Left ventricle myocardium inferior (tissue), 1 donor: ENCODE results near the gene RPL31. TPM values are rescaled to one million over a fixed set of nuclear protein-coding genes. Genes with fewer than 3 reads are reported as not detected.
"Not testable (repeated sequence)": the region's sequence is repeated elsewhere in the genome, so short reads cannot be mapped to it uniquely, and the experiment has no call there.

Source experiments
- DNase-seq: peaks from one replicate; pipeline ENCODE4 v3.0.0-alpha.2; 2020
- H3K27ac ChIP-seq: fragments of 200-600 bp; replicated peaks from 2 replicates; pipeline ENCODE4 v1.8.0; 2021
- H3K27me3 ChIP-seq: fragments of 200-600 bp; 2 replicates; pipeline ENCODE4 v1.8.0; 2021; ENCODE audit warnings: low read depth
- H3K36me3 ChIP-seq: fragments of 200-600 bp; 2 replicates; pipeline ENCODE4 v1.8.0; 2021
- H3K4me1 ChIP-seq: fragments of 200-600 bp; 2 replicates; pipeline ENCODE4 v1.8.0; 2021
- H3K4me3 ChIP-seq: fragments of 200-600 bp; 2 replicates; pipeline ENCODE4 v1.8.0; 2021; ENCODE audit warnings: mild to moderate bottlenecking, moderate library complexity
- H3K9me3 ChIP-seq: fragments of 200-600 bp; replicated peaks from 2 replicates; pipeline ENCODE4 v1.8.0; 2021
- intact Hi-C: fragments of 100-400 bp; cut with micrococcal nuclease; formaldehyde crosslinking; loops from one replicate; pipeline ENCODE4 v1.11.0; 2022
- total RNA-seq: library from RNA; stranded (reverse); fragmentation: NEBNext Ultra II Directional; extraction: Animal tissue kit (Norgen Biotek cat#: 25700); gene quantifications from one replicate; pipeline ENCODE4 v1.2.1, GENCODE V29; 2021
- TF ChIP-seq, protein P1 (sequence below): fragments of 200-600 bp; IDR thresholded peaks from 2 replicates; pipeline ENCODE4 v1.8.0; 2021; ENCODE audit warnings: antibody characterized with exemption, mild to moderate bottlenecking, borderline replicate concordance
- donor health status: DM: no; HTN: yes; CAD: no; lungs with severe emphysema.

RPL31 gene
- total RNA-seq, 1 donor from 2014 or later = 803 TPM

DNA sequence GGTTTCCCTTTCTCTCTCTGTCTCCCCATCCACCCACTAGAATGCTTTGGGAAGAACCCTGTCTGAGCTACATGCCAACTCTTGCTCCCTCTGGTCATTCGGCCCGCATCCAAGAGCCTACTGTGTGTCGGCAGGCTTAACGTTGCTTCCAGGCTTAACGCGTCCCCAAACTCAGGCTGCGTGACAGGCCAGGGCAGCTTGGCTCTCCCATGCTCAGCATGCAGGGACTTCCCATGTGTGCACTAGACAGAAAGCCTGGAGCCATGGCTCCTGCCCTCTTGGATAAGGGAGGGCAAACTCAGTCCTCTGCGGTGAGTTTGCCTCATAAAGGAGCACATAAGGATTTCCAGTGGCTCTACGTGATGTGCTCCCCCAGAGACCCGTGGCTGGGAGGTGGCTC is 43.2 kb downstream of the RPL31 start:
- Histone ChIP-seq H3K4me3 (no peak overlapping the region), H3K4me1 (peaks cover 49% of the 10 kb centered on the region), H3K36me3 (peaks cover 27% of the 10 kb centered on the region), H3K27me3 (no peaks in the 10 kb centered on the region), H3K9me3 (no peaks in the 10 kb centered on the region), H3K27ac (no peak overlapping the region)
- DNase-seq = no peak
- intact Hi-C loops = no loop called here
- TF ChIP-seq, protein P1, sequence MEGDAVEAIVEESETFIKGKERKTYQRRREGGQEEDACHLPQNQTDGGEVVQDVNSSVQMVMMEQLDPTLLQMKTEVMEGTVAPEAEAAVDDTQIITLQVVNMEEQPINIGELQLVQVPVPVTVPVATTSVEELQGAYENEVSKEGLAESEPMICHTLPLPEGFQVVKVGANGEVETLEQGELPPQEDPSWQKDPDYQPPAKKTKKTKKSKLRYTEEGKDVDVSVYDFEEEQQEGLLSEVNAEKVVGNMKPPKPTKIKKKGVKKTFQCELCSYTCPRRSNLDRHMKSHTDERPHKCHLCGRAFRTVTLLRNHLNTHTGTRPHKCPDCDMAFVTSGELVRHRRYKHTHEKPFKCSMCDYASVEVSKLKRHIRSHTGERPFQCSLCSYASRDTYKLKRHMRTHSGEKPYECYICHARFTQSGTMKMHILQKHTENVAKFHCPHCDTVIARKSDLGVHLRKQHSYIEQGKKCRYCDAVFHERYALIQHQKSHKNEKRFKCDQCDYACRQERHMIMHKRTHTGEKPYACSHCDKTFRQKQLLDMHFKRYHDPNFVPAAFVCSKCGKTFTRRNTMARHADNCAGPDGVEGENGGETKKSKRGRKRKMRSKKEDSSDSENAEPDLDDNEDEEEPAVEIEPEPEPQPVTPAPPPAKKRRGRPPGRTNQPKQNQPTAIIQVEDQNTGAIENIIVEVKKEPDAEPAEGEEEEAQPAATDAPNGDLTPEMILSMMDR = no peak

DNA sequence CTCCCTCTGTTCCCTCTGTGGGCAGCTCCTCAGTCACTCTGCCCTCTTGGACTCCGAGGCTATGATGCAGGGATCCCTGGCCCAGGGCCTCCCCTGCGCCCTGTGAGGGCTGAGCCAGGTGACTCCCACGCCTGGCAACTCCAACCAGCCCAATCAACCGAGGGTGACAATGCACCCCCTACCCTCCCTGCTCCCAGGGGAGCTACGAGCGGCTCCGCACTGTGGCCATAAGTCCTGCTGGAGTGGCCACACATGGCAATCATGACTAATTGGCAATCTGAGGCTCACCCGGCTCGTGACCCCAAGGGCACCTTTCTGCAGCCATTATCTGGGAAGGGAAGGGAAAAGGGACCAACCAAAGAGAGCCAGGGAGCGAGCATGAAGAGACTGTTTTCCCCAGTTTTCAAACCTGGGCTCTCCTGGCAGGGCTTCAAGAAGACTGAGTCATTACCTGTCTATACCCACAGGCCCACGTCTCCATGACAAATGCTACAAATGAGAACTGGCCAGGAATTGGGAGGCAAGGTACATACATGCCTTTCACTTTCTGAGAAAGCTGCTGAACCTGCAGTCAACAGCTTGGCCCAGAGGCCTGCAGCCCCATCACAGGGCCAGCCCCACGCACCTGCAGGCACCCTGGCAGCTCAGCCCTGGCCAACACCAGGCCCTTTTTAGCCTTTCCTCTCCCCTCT is 45.1 kb downstream of the RPL31 start:
- peaks cover 32% of the 10 kb centered on the region for H3K4me1 ChIP-seq
- no peak for DNase-seq
- no peaks in the 10 kb centered on the region for H3K27me3 ChIP-seq
- H3K27ac ChIP-seq = peak overlapping the region; percentile 37
- intact Hi-C loops = no loop called here
- peaks cover 36% of the 10 kb centered on the region for H3K36me3 ChIP-seq
- no peaks in the 10 kb centered on the region for H3K9me3 ChIP-seq
- TF ChIP-seq, protein P1 = no peak
- no peak overlapping the region for H3K4me3 ChIP-seq

DNA sequence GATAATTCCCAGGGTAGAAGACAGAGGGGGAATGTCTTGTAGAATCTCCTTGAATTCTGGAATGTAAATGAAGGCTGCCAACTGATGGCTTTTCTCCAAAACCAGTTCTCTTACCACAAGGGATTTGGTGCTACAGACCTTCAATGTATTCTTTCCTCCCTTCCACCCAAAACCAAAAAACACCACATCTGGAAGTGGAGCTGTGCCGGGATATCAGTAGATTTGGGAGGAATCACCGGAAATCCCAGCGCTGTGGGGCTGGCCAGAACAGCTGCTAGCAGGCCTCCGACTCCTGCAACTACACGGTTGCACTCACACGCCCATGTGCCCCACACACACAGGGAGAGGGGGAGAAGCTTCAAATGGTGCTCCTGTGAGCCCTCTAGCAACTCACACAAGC is 45.7 kb downstream of the RPL31 start:
- H3K9me3 ChIP-seq = no peaks in the 10 kb centered on the region
- no peak overlapping the region for H3K4me3 ChIP-seq
- intact Hi-C loops = no loop called here
- peaks cover 30% of the 10 kb centered on the region for H3K4me1 ChIP-seq
- no peaks in the 10 kb centered on the region for H3K27me3 ChIP-seq
- DNase-seq = peak; percentile 63
- H3K36me3 ChIP-seq = peaks cover 41% of the 10 kb centered on the region
- TF ChIP-seq, protein P1 = no peak
- peak overlapping the region; percentile 37 for H3K27ac ChIP-seq

DNA sequence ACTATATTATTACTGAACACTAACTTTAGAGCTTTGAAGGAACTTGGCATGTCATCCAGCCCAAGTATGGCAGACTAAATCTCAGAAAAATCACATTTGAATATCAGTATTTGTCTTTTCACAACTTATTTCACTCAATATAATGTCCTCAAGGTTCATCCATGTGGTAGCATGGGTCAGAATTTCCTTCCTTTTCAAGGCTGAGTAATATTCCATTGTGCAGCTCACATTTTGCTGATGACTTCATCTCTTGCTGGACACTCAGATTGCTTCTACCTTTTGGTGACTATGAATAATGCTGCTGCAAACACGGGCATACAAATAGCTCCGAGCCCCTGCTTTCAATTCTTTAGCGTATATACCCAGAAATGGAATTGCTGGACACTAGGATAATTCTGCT is 46.7 kb downstream of the RPL31 start:
- H3K9me3 ChIP-seq = no peaks in the 10 kb centered on the region
- H3K36me3 ChIP-seq = peaks cover 51% of the 10 kb centered on the region
- TF ChIP-seq, protein P1 = no peak
- H3K27ac ChIP-seq = no peak overlapping the region
- H3K4me3 ChIP-seq = no peak overlapping the region
- H3K27me3 ChIP-seq = no peaks in the 10 kb centered on the region
- intact Hi-C loops = no loop called here
- peaks cover 34% of the 10 kb centered on the region for H3K4me1 ChIP-seq
- DNase-seq = no peak

DNA sequence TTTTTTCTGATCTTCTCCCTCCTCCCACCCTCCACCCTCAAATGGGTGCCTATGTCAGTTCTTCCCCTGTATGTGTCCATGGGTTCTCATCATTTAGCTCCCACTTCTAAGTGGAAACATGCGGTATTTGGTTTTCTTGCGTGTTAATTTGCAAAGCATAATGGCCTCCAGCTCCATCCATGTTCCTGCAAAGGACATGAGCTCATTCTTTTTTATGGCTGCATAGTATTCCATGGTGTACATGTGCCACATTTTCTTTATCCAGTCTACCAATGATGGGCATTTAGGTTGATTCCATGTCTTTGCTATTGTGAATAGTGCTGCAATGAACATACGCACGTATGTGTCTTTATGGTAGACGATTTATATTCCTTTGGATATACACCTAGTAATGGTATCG is 48.8 kb downstream of the RPL31 start:
- H3K4me3 ChIP-seq, H3K9me3 ChIP-seq, intact Hi-C loops, H3K27me3 ChIP-seq, H3K27ac ChIP-seq, DNase-seq: not testable (repeated sequence)
- Histone ChIP-seq H3K4me1 (peaks cover 29% of the 10 kb centered on the region), H3K36me3 (peaks cover 61% of the 10 kb centered on the region)

DNA sequence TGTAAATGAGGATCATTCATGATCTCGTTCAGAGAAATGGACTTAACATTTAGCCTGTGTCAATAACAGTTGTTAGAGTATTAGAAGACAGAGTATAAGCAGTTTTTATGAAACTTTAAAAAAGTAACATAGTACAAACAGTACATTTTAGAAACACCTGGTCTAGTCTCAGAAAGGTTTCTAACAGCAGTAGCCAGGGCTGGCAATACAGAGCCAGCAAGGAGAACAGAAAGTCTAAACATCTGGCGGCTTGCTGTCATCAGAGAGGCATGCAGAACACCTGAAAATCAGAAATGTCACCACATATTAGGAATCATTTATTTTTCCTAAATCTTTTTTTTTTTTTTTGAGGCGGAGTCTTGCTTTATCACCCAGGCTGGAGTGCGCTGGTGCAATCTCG is 50.1 kb downstream of the RPL31 start:
- peaks cover 69% of the 10 kb centered on the region for H3K36me3 ChIP-seq
- H3K4me3 ChIP-seq = no peak overlapping the region
- H3K27me3 ChIP-seq = no peaks in the 10 kb centered on the region
- H3K9me3 ChIP-seq = no peaks in the 10 kb centered on the region
- H3K27ac ChIP-seq = no peak overlapping the region
- peaks cover 24% of the 10 kb centered on the region for H3K4me1 ChIP-seq
- no peak for DNase-seq
- intact Hi-C loops = no loop called here
- TF ChIP-seq, protein P1 = no peak
